CD4-positive, alpha-beta memory T cell (primary cell): ENCODE results near the gene C14orf93. TPM values are rescaled to one million over a fixed set of nuclear protein-coding genes. Genes with fewer than 3 reads are reported as not detected.
A peak's percentile ranks its signal among the peaks of the same experiment; 100 is the strongest.

Experiments
- CTCF ChIA-PET: fragments of 350-600 bp; sonication (Branson Sonifier 250); formaldehyde crosslinking; loops from one replicate; lab custom pipeline; 2021; ENCODE audit warnings: inconsistent platforms; ENCODE audit not compliant: partially characterized antibody; lab: Charles Lee
- POLR2A ChIA-PET: fragments of 350-600 bp; sonication (Branson Sonifier 250); formaldehyde crosslinking; loops from one replicate; lab custom pipeline; 2021; ENCODE audit not compliant: partially characterized antibody; lab: Charles Lee
- DNase-seq, 5 donors: peaks; one replicate each; pipeline versions ENCODE4 v3.0.0 to v3.0.0-alpha.2; 2020 to 2022; ENCODE audit warnings: mixed read lengths in 1 of 5
- H3K27ac ChIP-seq: one replicate; pipeline ENCODE4 v1.7.0; 2013; ENCODE audit warnings: low read depth, low read length
- H3K27me3 ChIP-seq: 2 replicates; pipeline ENCODE4 v1.7.0; 2013; ENCODE audit warnings: mild to moderate bottlenecking, low read length, moderate library complexity; ENCODE audit not compliant: insufficient read depth
- H3K36me3 ChIP-seq: 2 replicates; pipeline ENCODE4 v1.7.0; 2013; ENCODE audit warnings: mild to moderate bottlenecking, low read length, moderate library complexity; ENCODE audit not compliant: insufficient read depth
- H3K4me1 ChIP-seq: 2 replicates; pipeline ENCODE4 v1.7.0; 2013; ENCODE audit warnings: mild to moderate bottlenecking, low read length, moderate library complexity; ENCODE audit not compliant: insufficient read depth
- H3K4me3 ChIP-seq, 2 donors: one replicate each; pipeline ENCODE4 v1.7.0; 2013; ENCODE audit warnings: low read length in 2 of 2, mild to moderate bottlenecking in 1 of 2
- H3K9me3 ChIP-seq, 2 donors: one replicate each; pipeline ENCODE4 v1.7.0; 2013; ENCODE audit warnings: low read length in 2 of 2, control low read depth in 1 of 2; ENCODE audit not compliant: control insufficient read depth in 1 of 2
- H3K27ac Mint-ChIP-seq, 7 donors: one replicate each; pipeline ENCODE4 v1.8.0; 2020 to 2021; ENCODE audit warnings: mixed read lengths in 7 of 7, mild to moderate bottlenecking in 6 of 7, inconsistent platforms in 3 of 7, moderate library complexity in 3 of 7
- H3K27me3 Mint-ChIP-seq, 2 donors: one replicate each; pipeline ENCODE4 v1.8.0; 2020 to 2021; ENCODE audit warnings: mixed read lengths in 2 of 2
- H3K36me3 Mint-ChIP-seq, 2 donors: one replicate each; pipeline ENCODE4 v1.8.0; 2020 to 2021; ENCODE audit warnings: mixed read lengths in 2 of 2, inconsistent platforms in 1 of 2, mild to moderate bottlenecking in 1 of 2
- H3K4me1 Mint-ChIP-seq, 4 donors: one replicate each; pipeline ENCODE4 v1.8.0; 2020 to 2021; ENCODE audit warnings: mixed read lengths in 4 of 4, mild to moderate bottlenecking in 1 of 4
- H3K4me3 Mint-ChIP-seq, 8 donors: one replicate each; pipeline ENCODE4 v1.8.0; 2020 to 2021; ENCODE audit warnings: mixed read lengths in 8 of 8, mild to moderate bottlenecking in 7 of 8, moderate library complexity in 6 of 8, inconsistent platforms in 3 of 8
- H3K9me3 Mint-ChIP-seq, 8 donors: one replicate each; pipeline ENCODE4 v1.8.0; 2020 to 2021; ENCODE audit warnings: mixed read lengths in 8 of 8, mild to moderate bottlenecking in 5 of 8, inconsistent platforms in 3 of 8, moderate library complexity in 1 of 8
- intact Hi-C: fragments of 100-400 bp; cut with micrococcal nuclease; formaldehyde crosslinking; loops from one replicate; pipeline ENCODE4 v1.15.1; 2023
- polyA plus RNA-seq, 2 donors: library from polyadenylated mRNA; unstranded; fragments of 300-500 nt; fragmentation: Illumina TruSeq; gene quantifications; one replicate each; pipeline ENCODE4 v1.2.3, GENCODE V29; 2021
- total RNA-seq, 2 experiments: library from RNA; stranded (reverse); gene quantifications; one replicate each; pipeline ENCODE4 v1.2.3, GENCODE V29; 2021

Gene C14orf93
- total and polyA plus RNA-seq, 4 experiments from 2014 or later, result 6.0 to 13.3 (median 10.6) TPM

- peak overlapping the region; percentile 89 to 99 (median 98) for H3K27ac Mint-ChIP-seq
- Histone ChIP-seq H3K27ac (peak overlapping the region; percentile 89), H3K4me1 (peaks cover 19% of the 10 kb centered on the region), H3K36me3 (peaks cover 17% of the 10 kb centered on the region), H3K9me3 (no peaks in the 10 kb centered on the region), H3K4me3 (peak overlapping the region in 1 of 2 donors; percentile 90), H3K27me3 (no peaks in the 10 kb centered on the region)
- H3K4me3 Mint-ChIP-seq, result peak overlapping the region; percentile 87 to 98 (median 93)
- intact Hi-C loops, result loop anchor here (1.0 kb wide), 5 partner anchors 23 to 269 kb away; partner anchors contain the start of genes ACIN1, C14orf119 and OXA1L
- peaks cover 0 to 2% (median 0%) of the 10 kb centered on the region in 8 donors for H3K9me3 Mint-ChIP-seq
- peaks cover 17 to 24% of the 10 kb centered on the region in 2 donors for H3K36me3 Mint-ChIP-seq
- ChIA-PET POLR2A (interaction anchor here (1.0 to 3.1 kb wide), 8 partner anchors 12 to 267 kb away, joined by 3 to 41 read pairs (median 5); partner anchors contain the start of genes ACIN1, C14orf119 and RBM23), CTCF (interaction anchor here (2.4 kb wide), 1 partner anchor 63 kb away, joined by 7 read pairs; no protein-coding TSS in a partner anchor)
- DNase-seq, result no peak
- no peaks in the 10 kb centered on the region for H3K27me3 Mint-ChIP-seq
- H3K4me1 Mint-ChIP-seq, result peaks cover 17 to 43% (median 31%) of the 10 kb centered on the region in 4 donors
These were observed 25.6 kb upstream of the C14orf93 start for GRCh38 chr14:23035303-23036144.

DNA sequence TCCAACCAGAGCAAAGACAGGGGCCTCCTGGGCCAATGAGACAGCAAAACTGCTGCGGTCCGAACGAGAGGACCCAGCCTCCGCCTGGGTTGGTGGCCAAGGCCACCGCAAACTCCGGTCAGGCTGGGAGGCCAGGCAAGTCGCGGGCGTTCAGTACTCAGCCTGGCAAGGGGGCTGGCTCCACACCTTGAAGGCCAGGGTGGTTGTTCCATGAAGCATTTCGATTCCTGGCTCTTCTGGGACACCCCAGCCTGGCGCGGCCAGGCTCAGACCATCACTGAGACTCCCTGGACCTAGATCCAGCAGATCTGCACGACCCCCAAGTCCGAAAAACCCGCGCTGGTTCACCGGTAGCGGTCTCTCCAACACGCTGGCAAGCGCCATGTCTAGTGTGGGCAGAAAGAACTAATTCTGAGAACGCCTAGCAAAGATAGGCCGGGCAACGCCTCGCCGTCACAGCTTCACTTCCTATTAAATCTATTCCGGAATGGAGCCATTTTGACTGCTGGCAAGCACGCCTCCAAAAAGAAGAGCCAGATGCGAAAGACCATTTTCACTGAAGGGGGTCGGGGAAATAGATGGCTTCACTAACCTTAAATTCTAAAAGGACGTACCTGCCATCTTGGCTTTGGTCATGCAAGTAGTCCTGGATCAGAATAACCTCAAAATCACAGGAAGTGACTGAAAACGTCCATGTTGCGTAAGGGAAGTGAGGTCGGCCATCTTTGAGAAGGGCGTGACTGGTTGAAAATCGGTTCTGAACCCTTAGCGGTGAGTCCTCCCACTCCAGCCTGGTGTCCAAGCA is 24.8 kb upstream of the C14orf93 start, which contains the start of gene PSMB5:
PSMB5 (minus strand) TSS at position 403 of the 805 bp plus-strand sequence; CDS start at position 384, 19 bp downstream.
- Histone ChIP-seq H3K36me3 (peaks cover 17% of the 10 kb centered on the region), H3K4me1 (peaks cover 19% of the 10 kb centered on the region), H3K27ac (peak within 1 kb of the TSS; percentile 89), H3K4me3 (peak within 1 kb of the TSS; percentile 66 to 90), H3K9me3 (no peaks in the 10 kb centered on the region), H3K27me3 (no peaks in the 10 kb centered on the region)
- CTCF ChIA-PET, result interaction anchor here (0.7 to 2.4 kb wide), 6 partner anchors 28 to 260 kb away, joined by 3 to 17 read pairs (median 6); no protein-coding TSS in a partner anchor
- Mint-ChIP-seq H3K9me3 (peaks cover 0 to 2% (median 0%) of the 10 kb centered on the region in 8 donors), H3K4me3 (peak within 1 kb of the TSS; percentile 87 to 98 (median 93)), H3K27ac (peak within 1 kb of the TSS; percentile 89 to 99 (median 98)), H3K27me3 (no peaks in the 10 kb centered on the region), H3K36me3 (peaks cover 17 to 24% of the 10 kb centered on the region in 2 donors), H3K4me1 (peaks cover 17 to 43% (median 31%) of the 10 kb centered on the region in 4 donors)
- intact Hi-C loops, result loop anchor here (1.0 kb wide), 5 partner anchors 24 to 268 kb away; partner anchors contain the start of genes ACIN1, C14orf119 and OXA1L
- peak; percentile 93 to 96 (median 93) for DNase-seq
- POLR2A ChIA-PET, result interaction anchor here (0.8 to 3.1 kb wide), 11 partner anchors 11 to 267 kb away, joined by 3 to 41 read pairs (median 4); partner anchors contain the start of genes ACIN1, C14orf119, CDH24 and RBM23

DNA sequence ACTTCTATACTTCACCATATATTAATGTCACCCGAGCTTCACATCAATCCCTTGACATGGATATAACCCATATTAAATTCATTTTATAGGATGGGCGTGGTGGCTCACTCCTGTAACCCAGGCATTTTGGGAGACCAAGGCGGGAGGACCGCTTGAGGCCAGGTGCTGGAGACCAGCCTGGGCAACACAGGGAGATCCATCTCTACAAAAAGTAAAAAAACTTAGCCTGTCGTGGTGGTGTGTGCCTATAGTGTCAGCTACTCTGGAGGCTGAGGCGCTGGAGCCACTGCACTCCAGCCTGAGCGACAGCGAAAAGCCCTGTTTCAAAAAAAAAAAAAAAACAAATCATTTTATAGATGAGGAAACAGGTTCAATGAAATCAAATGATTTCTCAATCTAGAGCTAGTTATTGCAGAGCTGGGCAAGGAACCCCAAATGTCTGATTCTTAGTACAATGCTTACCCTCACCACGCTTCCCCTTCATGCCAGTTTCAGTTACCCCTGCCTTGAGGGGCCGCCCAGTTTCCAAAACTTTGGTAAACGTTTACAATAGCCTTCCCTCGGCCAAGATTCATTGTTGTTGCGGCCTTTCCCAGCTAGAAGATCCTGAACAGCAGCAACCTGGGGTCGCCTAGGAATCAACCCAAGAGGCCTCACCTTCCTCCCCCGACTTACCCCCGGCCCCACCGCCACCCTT is 24.0 kb upstream of the C14orf93 start:
- H3K27ac Mint-ChIP-seq, result peak overlapping the region; percentile 89 to 99 (median 98)
- intact Hi-C loops, result no loop called here
- Histone ChIP-seq H3K36me3 (peaks cover 17% of the 10 kb centered on the region), H3K27ac (peak overlapping the region; percentile 89), H3K27me3 (no peaks in the 10 kb centered on the region), H3K4me3 (peak overlapping the region; percentile 66 to 90), H3K4me1 (peaks cover 24% of the 10 kb centered on the region), H3K9me3 (no peaks in the 10 kb centered on the region)
- peaks cover 0 to 2% (median 0%) of the 10 kb centered on the region in 8 donors for H3K9me3 Mint-ChIP-seq
- H3K36me3 Mint-ChIP-seq, result peaks cover 20 to 27% of the 10 kb centered on the region in 2 donors
- CTCF ChIA-PET, result interaction anchor here (0.7 to 2.4 kb wide), 8 partner anchors 27 to 261 kb away, joined by 3 to 17 read pairs (median 6); no protein-coding TSS in a partner anchor
- peak in 1 of 5 donors; percentile 24 for DNase-seq
- H3K27me3 Mint-ChIP-seq, result no peaks in the 10 kb centered on the region
- H3K4me3 Mint-ChIP-seq, result peak overlapping the region; percentile 87 to 98 (median 93)
- peaks cover 22 to 49% (median 37%) of the 10 kb centered on the region in 4 donors for H3K4me1 Mint-ChIP-seq
- POLR2A ChIA-PET, result interaction anchor here (0.8 to 3.1 kb wide), 13 partner anchors 10 to 268 kb away, joined by 3 to 41 read pairs (median 4); partner anchors contain the start of genes ACIN1, C14orf119, CDH24 and RBM23

DNA sequence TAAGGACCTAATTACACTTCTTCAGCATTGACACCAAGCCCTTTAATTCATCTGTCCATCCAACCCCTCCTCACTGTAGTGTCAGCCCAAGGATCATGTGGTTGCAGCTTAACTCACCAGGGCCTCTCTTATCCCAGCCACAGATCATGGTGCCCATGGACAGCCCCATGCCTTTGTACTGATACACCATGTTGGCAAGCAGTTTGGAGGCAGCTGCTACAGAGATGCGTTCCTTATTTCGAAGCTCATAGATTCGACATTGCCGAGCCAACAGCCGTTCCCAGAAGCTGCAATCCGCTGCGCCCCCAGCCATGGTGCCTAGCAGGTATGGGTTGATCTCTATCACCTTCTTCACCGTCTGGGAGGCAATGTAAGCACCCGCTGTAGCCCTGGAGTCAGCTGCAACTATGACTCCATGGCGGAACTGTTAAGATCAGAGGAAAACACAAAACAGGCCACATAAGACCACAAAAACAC is 23.3 kb upstream of the C14orf93 start:
- H3K36me3 Mint-ChIP-seq, result peaks cover 24 to 31% of the 10 kb centered on the region in 2 donors
- no peaks in the 10 kb centered on the region for H3K27me3 Mint-ChIP-seq
- ChIA-PET POLR2A (interaction anchor here (0.8 to 3.1 kb wide), 4 partner anchors 25 to 52 kb away, joined by 3 to 41 read pairs (median 4); no protein-coding TSS in a partner anchor), CTCF (interaction anchor here (1.0 to 2.4 kb wide), 6 partner anchors 26 to 60 kb away, joined by 4 to 17 read pairs (median 7); no protein-coding TSS in a partner anchor)
- intact Hi-C loops, result no loop called here
- Histone ChIP-seq H3K36me3 (peaks cover 17% of the 10 kb centered on the region), H3K27me3 (no peaks in the 10 kb centered on the region), H3K9me3 (no peaks in the 10 kb centered on the region), H3K4me1 (peaks cover 30% of the 10 kb centered on the region), H3K4me3 (peak overlapping the region in 1 of 2 donors; percentile 90), H3K27ac (peak overlapping the region; percentile 5)
- H3K4me1 Mint-ChIP-seq, result peaks cover 26 to 54% (median 41%) of the 10 kb centered on the region in 4 donors
- DNase-seq, result no peak
- H3K4me3 Mint-ChIP-seq, result peak overlapping the region; percentile 87 to 98 (median 93)
- H3K27ac Mint-ChIP-seq, result peak overlapping the region; percentile 89 to 99 (median 98)
- peaks cover 0 to 2% (median 0%) of the 10 kb centered on the region in 8 donors for H3K9me3 Mint-ChIP-seq

DNA sequence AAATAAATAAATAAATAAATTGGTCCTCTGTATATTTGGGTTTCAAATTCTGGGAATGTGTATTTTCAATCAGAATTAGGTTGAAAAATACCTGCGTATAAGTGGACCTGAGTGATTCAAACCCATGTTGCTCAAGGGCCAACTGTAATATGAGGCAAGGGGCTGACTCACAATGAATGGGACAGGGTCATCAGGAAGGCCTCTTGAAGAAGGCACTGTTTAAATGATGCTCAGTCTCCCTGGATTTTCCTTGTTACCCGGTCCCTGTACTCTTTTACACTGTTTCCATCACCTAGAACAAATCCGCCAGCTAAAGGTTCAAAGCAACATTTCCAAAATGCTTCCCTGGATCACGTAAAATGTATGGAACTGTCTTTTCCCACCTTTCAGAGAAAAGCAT is 21.0 kb upstream of the C14orf93 start:
- intact Hi-C loops, result no loop called here

More for the DNA sequence above, 21.0 kb upstream of the C14orf93 start:
- H3K4me3 Mint-ChIP-seq, result no peak overlapping the region
- no peaks in the 10 kb centered on the region for H3K27me3 Mint-ChIP-seq
- Histone ChIP-seq H3K4me1 (peaks cover 38% of the 10 kb centered on the region), H3K27ac (no peak overlapping the region), H3K36me3 (peaks cover 21% of the 10 kb centered on the region), H3K27me3 (no peaks in the 10 kb centered on the region), H3K4me3 (no peak overlapping the region), H3K9me3 (no peaks in the 10 kb centered on the region)
- DNase-seq, result no peak
- CTCF ChIA-PET, result interaction anchor here (0.9 to 1.2 kb wide), 2 partner anchors 24 to 38 kb away, joined by 3 read pairs; no protein-coding TSS in a partner anchor
- H3K9me3 Mint-ChIP-seq, result peaks cover 0 to 2% (median 0%) of the 10 kb centered on the region in 8 donors
- peaks cover 35 to 39% of the 10 kb centered on the region in 2 donors for H3K36me3 Mint-ChIP-seq
- POLR2A ChIA-PET, result interaction anchor here (0.6 to 1.1 kb wide), 3 partner anchors 24 to 53 kb away, joined by 3 to 4 read pairs (median 3); no protein-coding TSS in a partner anchor
- peaks cover 30 to 62% (median 48%) of the 10 kb centered on the region in 4 donors for H3K4me1 Mint-ChIP-seq
- peak overlapping the region in 4 of 7 donors; percentile 5 to 63 (median 29) for H3K27ac Mint-ChIP-seq
